Measurements from ENCODE around the gene VPS37B. TPM values are rescaled to one million over a fixed set of nuclear protein-coding genes. Genes with fewer than 3 reads are reported as not detected.

VPS37B gene
- total and polyA plus RNA-seq, 12 donors = 16.4 to 33.2 (median 19.8) TPM

DNA sequence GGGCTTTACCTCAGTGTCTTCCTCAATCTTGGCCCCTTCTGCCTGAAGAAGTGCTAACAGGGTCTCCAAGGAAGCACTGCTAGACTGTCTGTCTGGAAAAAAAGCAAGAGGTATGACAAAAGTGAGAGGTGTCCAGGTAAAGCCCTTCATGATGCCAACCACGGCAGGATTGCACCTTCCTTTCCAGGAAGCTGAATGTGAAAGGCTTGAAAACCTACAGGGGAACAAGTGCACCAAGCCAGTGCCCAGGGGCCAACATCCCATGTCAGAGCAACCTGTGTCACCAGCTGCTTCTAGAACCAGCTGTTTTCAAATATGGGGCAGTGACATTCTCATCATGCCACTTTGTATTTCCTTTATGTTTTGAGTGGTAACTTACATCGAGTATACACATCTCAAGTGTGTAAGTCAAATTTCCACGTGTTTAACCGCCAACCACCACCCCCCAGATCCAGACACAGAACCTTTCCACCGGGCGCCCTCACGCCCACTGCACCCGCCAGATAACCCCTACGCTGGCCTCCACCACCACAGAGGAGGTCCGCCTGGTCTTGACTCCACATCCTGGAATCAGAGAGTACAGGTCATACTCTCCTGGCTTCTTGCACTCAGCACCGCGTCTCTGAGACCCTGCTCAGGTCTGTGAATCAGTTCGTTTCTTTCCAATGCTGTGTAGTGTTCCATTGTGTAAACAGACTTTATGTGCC lies 27.3 kb downstream of the VPS37B start:
- Histone ChIP-seq H3K36me3 (peaks cover 0 to 68% (median 25%) of the 10 kb centered on the region in 9 donors), H3K4me1 (peaks cover 41 to 96% (median 89%) of the 10 kb centered on the region in 9 donors), H3K27ac (peak overlapping the region; percentile 55 to 92 (median 81)), H3K27me3 (no peaks in the 10 kb centered on the region), H3K4me3 (peak overlapping the region in 1 of 10 donors; percentile 3), H3K9me3 (no peaks in the 10 kb centered on the region)
- no peak for DNase-seq
- TF ChIP-seq, protein P1, sequence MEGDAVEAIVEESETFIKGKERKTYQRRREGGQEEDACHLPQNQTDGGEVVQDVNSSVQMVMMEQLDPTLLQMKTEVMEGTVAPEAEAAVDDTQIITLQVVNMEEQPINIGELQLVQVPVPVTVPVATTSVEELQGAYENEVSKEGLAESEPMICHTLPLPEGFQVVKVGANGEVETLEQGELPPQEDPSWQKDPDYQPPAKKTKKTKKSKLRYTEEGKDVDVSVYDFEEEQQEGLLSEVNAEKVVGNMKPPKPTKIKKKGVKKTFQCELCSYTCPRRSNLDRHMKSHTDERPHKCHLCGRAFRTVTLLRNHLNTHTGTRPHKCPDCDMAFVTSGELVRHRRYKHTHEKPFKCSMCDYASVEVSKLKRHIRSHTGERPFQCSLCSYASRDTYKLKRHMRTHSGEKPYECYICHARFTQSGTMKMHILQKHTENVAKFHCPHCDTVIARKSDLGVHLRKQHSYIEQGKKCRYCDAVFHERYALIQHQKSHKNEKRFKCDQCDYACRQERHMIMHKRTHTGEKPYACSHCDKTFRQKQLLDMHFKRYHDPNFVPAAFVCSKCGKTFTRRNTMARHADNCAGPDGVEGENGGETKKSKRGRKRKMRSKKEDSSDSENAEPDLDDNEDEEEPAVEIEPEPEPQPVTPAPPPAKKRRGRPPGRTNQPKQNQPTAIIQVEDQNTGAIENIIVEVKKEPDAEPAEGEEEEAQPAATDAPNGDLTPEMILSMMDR (IDR thresholded peaks at IDR 0.05) = no peak
- 85% methylated on average over 13 of the region's 13 CpGs for WGBS, 2 donors
- intact Hi-C loops (cut with DNase I) = loop anchor here in 7 of 10 donors (2.0 to 10.0 kb wide), 3 partner anchors 20 to 366 kb away; partner anchors contain the start of genes MPHOSPH9 (in 4 of the 7) and MTRFR (in 4 of the 7)
- no peak for ATAC-seq

DNA sequence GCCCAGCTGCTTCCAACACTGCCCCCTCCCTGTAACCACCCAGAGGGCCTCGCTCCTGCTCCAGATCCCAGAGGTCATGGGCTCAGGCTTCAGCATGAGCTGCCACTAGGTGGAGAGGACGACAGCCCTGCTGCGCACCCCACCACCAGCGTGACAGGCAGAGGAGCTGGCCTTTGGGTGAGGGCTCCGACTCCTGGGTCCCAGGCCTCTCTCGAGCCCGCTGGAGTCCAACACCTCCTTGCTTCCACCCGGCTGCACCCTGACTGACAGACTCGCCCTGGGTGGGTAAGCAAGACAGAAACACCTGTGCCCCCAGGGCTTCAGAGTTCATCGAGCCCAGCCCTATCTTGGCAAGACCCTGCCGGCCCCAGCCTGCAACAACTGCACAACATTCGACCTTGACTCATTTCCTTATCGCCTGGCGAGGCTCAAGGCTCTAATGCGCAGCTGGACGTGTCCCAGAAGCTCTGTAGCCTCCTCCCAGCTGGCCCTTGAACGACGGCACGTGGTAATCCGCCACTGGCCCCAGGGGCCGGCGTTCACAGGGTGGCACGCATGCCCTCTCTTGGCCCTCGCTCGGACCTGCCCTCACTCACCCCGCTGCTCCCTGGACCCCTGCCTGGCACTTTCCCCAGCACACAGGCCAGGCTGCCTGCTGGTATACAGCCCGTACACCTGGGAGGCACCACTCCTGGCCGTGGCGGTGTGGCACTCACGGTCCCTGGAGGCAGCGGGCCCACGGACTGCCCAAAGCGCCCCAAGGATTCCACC lies 28.0 kb downstream of the VPS37B start:
- peak; percentile 41 to 81 (median 60) for ATAC-seq
- TF ChIP-seq, protein P1 (IDR thresholded peaks at IDR 0.05) = peak; percentile 17 to 69 (median 51)
- peaks cover 0 to 68% (median 25%) of the 10 kb centered on the region in 9 donors for H3K36me3 ChIP-seq
- 33 to 42% methylated on average over 33 of the region's 33 CpGs for WGBS, 2 donors
- peak overlapping the region in 1 of 10 donors; percentile 3 for H3K4me3 ChIP-seq
- peaks cover 34 to 96% (median 86%) of the 10 kb centered on the region in 9 donors for H3K4me1 ChIP-seq
- no peaks in the 10 kb centered on the region for H3K27me3 ChIP-seq
- intact Hi-C loops (cut with DNase I) = loop anchor here in 7 of 10 donors (2.0 to 10.0 kb wide), 3 partner anchors 21 to 367 kb away; partner anchors contain the start of genes MPHOSPH9 (in 4 of the 7) and MTRFR (in 4 of the 7)
- peak; percentile 73 to 79 for DNase-seq
- peak overlapping the region; percentile 55 to 92 (median 81) for H3K27ac ChIP-seq
- no peaks in the 10 kb centered on the region for H3K9me3 ChIP-seq

DNA sequence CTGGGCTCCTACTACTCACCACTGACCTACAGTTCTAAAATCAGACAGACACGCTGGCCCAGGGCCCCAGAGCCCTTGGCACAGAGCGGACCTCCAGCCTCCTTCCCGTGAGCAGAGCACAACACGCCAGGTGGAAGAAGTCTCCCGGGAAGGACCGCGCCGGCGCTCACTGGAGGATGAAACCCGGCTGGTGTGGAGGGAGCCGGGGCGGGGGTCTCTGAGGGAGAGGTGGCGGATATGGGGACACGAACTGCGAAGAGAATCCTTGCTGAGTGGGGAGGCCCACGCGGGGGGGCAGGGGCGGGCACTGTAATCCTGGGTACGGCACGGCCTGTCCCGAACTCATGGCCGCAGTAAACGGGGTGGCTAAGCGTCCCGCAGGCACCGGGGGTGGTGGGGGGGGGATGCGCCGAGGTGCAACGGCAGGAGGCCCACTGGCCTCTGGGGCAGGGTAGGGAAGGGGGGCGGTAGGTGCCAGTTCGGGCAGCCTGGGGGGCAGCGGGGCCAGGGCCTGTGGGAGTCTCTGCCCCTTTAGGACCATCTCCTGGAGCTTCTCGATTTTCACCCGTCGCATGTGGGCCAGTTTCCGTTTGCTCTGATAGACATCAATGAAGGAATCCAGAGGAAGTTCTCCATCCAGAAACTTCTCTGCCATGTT lies 28.8 kb downstream of the VPS37B start:
- Histone ChIP-seq H3K4me3 (no peak overlapping the region), H3K36me3 (peaks cover 0 to 68% (median 25%) of the 10 kb centered on the region in 9 donors), H3K27ac (peak overlapping the region; percentile 55 to 92 (median 81)), H3K27me3 (no peaks in the 10 kb centered on the region), H3K4me1 (peaks cover 38 to 95% (median 84%) of the 10 kb centered on the region in 9 donors), H3K9me3 (no peaks in the 10 kb centered on the region)
- DNase-seq (no peak), ATAC-seq (peak in 5 of 8 donors; percentile 12 to 50 (median 34))
- TF ChIP-seq, protein P1 (IDR thresholded peaks at IDR 0.05) = no peak
- 71 to 77% methylated on average over 36 of the region's 36 CpGs for WGBS, 2 donors
- intact Hi-C loops (cut with DNase I) = loop anchor here in 6 of 10 donors (10.0 kb wide), 2 partner anchors 72 to 368 kb away; partner anchors contain the start of genes MPHOSPH9 (in 4 of the 6) and MTRFR (in 4 of the 6)

Measured in heart right ventricle (tissue), 16 donors.